Endodermal cell (in vitro differentiated cells): Measurements from ENCODE around the gene ELP1. TPM values are rescaled to one million over a fixed set of nuclear protein-coding genes. Genes with fewer than 3 reads are reported as not detected.

Experiments used
- DNase-seq: peaks from one replicate; pipeline ENCODE4 v3.0.0-alpha.2; 2017
- H3K27ac ChIP-seq: 2 replicates; pipeline ENCODE4 v1.5.1; 2013; ENCODE audit warnings: mild to moderate bottlenecking, low read depth, low read length, moderate library complexity
- H3K27me3 ChIP-seq: 2 replicates; pipeline ENCODE4 v1.6.1; 2013; ENCODE audit warnings: mild to moderate bottlenecking, low read length, moderate library complexity; ENCODE audit not compliant: insufficient read depth, control insufficient read depth, poor library complexity, severe bottlenecking
- H3K36me3 ChIP-seq: 2 replicates; pipeline ENCODE4 v1.7.0; 2013; ENCODE audit warnings: mild to moderate bottlenecking, low read length, moderate library complexity; ENCODE audit not compliant: control insufficient read depth, insufficient read depth
- H3K4me1 ChIP-seq: one replicate; pipeline ENCODE4 v1.7.0; 2013; ENCODE audit warnings: low read length; ENCODE audit not compliant: control insufficient read depth, insufficient read depth
- H3K4me3 ChIP-seq: 2 replicates; pipeline ENCODE4 v1.5.1; 2013; ENCODE audit warnings: mild to moderate bottlenecking, low read length, moderate library complexity
- H3K9ac ChIP-seq: 2 replicates; pipeline ENCODE4 v1.6.1; 2013; ENCODE audit warnings: mild to moderate bottlenecking, low read length, moderate library complexity; ENCODE audit not compliant: poor library complexity, severe bottlenecking; ENCODE audit errors: extremely low read depth
- H3K9me3 ChIP-seq: 2 replicates; pipeline ENCODE4 v1.6.1; 2013; ENCODE audit warnings: mild to moderate bottlenecking, low read length, moderate library complexity; ENCODE audit not compliant: control insufficient read depth
- H3K27ac Mint-ChIP-seq: 2 replicates; pipeline ENCODE4 v1.8.0; 2020; ENCODE audit warnings: mixed read lengths
- H3K27me3 Mint-ChIP-seq: 2 replicates; pipeline ENCODE4 v1.8.0; 2021; ENCODE audit warnings: mild to moderate bottlenecking, mixed read lengths; ENCODE audit not compliant: insufficient read depth
- H3K36me3 Mint-ChIP-seq: 2 replicates; pipeline ENCODE4 v1.8.0; 2020; ENCODE audit warnings: low read depth, mixed read lengths
- H3K4me1 Mint-ChIP-seq: 2 replicates; pipeline ENCODE4 v1.8.0; 2020; ENCODE audit warnings: mixed read lengths
- H3K4me3 Mint-ChIP-seq: 2 replicates; pipeline ENCODE4 v1.8.0; 2020; ENCODE audit warnings: mild to moderate bottlenecking, moderate library complexity, mixed read lengths
- H3K9me3 Mint-ChIP-seq: 2 replicates; pipeline ENCODE4 v1.8.0; 2020; ENCODE audit warnings: mild to moderate bottlenecking, mixed read lengths
- WGBS, 2 experiments: methylation state at CpG; one replicate each; pipeline versions ENCODE4 v1.1.5 to v1.1.7; 2013; ENCODE audit warnings: missing lambda C conversion rate in 2 of 2, mixed read lengths in 1 of 2; ENCODE audit not compliant: insufficient coverage in 1 of 2, insufficient read length in 1 of 2; 5-methylcytosine and 5-hydroxymethylcytosine counted together
- total RNA-seq, 2 donors: library from RNA; stranded (reverse); fragmentation: NEBNext Ultra II Directional in 1 of 2; extraction: Animal tissue kit (Norgen Biotek cat#: 25700) in 1 of 2; gene quantifications; 2 replicates in 1 of 2; 3 replicates in 1 of 2; pipeline ENCODE4 v1.2.1, GENCODE V29; 2021
- TF ChIP-seq, protein P1 (sequence below): fragments of 200-600 bp; sonication (generic); conservative IDR thresholded peaks from 2 replicates; pipeline ENCODE4 v1.5.0; 2021; ENCODE audit warnings: antibody characterized with exemption, mild to moderate bottlenecking

ELP1 gene
- total RNA-seq, 2 donors from 2014 or later, result 32.9 to 37.1 TPM

DNA sequence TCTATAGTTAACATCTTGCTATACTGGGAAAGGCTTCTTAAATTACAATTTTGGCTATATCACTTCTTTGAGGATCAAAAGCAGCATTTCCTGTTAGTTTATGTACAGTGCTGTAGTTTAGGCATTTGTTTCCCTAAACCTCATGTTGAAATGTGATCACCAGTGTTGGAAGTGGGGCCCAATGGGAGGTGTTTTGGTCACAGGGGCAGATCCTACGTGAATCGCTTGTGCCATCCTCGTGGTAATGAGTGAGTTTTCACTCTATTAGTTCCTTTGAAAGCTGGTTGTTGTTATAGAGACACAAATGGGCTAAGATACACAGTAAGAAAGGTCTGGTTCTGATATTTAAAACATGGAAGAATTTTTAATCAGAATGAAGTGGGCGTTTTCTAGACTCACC is 66.1 kb downstream of the ELP1 start:
- Histone ChIP-seq H3K9me3 (no peaks in the 10 kb centered on the region), H3K36me3 (peaks cover 41% of the 10 kb centered on the region), H3K27me3 (no peaks in the 10 kb centered on the region), H3K4me1 (no peaks in the 10 kb centered on the region), H3K4me3 (no peak overlapping the region), H3K9ac (no peak overlapping the region), H3K27ac (no peak overlapping the region)
- peaks cover 36% of the 10 kb centered on the region for H3K36me3 Mint-ChIP-seq
- H3K27me3 Mint-ChIP-seq, result no peaks in the 10 kb centered on the region
- no peak overlapping the region for H3K4me3 Mint-ChIP-seq
- no peak overlapping the region for H3K27ac Mint-ChIP-seq
- DNase-seq, result no peak
- no peaks in the 10 kb centered on the region for H3K9me3 Mint-ChIP-seq
- TF ChIP-seq, protein P1, sequence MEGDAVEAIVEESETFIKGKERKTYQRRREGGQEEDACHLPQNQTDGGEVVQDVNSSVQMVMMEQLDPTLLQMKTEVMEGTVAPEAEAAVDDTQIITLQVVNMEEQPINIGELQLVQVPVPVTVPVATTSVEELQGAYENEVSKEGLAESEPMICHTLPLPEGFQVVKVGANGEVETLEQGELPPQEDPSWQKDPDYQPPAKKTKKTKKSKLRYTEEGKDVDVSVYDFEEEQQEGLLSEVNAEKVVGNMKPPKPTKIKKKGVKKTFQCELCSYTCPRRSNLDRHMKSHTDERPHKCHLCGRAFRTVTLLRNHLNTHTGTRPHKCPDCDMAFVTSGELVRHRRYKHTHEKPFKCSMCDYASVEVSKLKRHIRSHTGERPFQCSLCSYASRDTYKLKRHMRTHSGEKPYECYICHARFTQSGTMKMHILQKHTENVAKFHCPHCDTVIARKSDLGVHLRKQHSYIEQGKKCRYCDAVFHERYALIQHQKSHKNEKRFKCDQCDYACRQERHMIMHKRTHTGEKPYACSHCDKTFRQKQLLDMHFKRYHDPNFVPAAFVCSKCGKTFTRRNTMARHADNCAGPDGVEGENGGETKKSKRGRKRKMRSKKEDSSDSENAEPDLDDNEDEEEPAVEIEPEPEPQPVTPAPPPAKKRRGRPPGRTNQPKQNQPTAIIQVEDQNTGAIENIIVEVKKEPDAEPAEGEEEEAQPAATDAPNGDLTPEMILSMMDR, result no peak
- no peaks in the 10 kb centered on the region for H3K4me1 Mint-ChIP-seq
- WGBS, 2 experiments, result 89 to 100% methylated on average over 1 to 4 of the region's 4 CpGs

DNA sequence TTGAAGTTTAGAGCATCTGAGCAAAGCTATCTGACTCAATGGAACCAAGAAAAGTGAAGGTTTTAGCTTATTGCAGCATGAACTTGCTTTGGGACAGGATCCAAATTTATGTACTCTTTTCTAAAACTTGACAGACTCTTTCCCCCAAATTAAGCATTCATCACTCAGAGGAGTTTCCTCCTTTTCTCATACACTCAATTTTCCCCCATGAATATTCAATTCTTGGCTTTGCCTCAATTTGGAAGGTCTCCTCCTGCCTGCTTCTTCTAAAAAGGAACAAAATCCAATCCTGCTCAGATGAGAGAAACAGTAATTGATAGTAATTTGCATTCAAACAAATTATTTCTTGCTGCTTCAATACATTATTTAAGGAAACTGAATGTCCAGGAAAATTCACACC is 66.8 kb downstream of the ELP1 start:
- no peak overlapping the region for H3K9ac ChIP-seq
- no peak for DNase-seq
- H3K4me1 ChIP-seq, result no peaks in the 10 kb centered on the region
- H3K4me1 Mint-ChIP-seq, result no peaks in the 10 kb centered on the region
- peaks cover 31% of the 10 kb centered on the region for H3K36me3 Mint-ChIP-seq
- no peaks in the 10 kb centered on the region for H3K27me3 Mint-ChIP-seq
- H3K9me3 ChIP-seq, result no peaks in the 10 kb centered on the region
- no peak overlapping the region for H3K27ac ChIP-seq
- H3K4me3 Mint-ChIP-seq, result no peak overlapping the region
- TF ChIP-seq, protein P1, result no peak
- no peaks in the 10 kb centered on the region for H3K9me3 Mint-ChIP-seq
- H3K27me3 ChIP-seq, result no peaks in the 10 kb centered on the region
- peaks cover 38% of the 10 kb centered on the region for H3K36me3 ChIP-seq
- no peak overlapping the region for H3K4me3 ChIP-seq
- H3K27ac Mint-ChIP-seq, result no peak overlapping the region

DNA sequence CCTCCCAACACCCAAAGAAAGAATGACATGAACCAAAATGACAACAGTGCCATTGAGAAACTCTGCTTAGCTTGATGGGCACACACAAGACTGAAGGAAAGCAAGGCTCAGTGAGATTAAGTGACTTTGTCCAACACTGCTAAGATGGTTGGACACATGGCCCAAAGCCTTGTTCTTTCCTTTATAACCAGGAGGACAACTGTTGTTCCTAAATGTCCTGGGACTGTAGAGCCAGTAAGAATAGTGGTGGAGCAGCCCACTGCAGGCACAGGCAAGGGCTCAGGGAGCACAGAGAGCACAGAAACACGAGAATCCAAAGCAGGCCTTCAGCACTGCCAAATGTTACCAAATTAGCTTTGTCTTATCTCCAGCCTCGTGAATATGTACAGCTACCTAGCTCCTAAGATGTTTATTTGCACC is 67.9 kb downstream of the ELP1 start:
- 88 to 100% methylated on average over 1 to 2 of the region's 2 CpGs for WGBS, 2 experiments
- TF ChIP-seq, protein P1, result no peak
- no peaks in the 10 kb centered on the region for H3K27me3 Mint-ChIP-seq
- H3K27ac ChIP-seq, result no peak overlapping the region
- H3K4me3 ChIP-seq, result no peak overlapping the region
- H3K4me1 ChIP-seq, result no peaks in the 10 kb centered on the region
- DNase-seq, result no peak
- no peak overlapping the region for H3K9ac ChIP-seq
- no peaks in the 10 kb centered on the region for H3K4me1 Mint-ChIP-seq
- H3K36me3 Mint-ChIP-seq, result peaks cover 22% of the 10 kb centered on the region
- no peaks in the 10 kb centered on the region for H3K9me3 Mint-ChIP-seq
- H3K27ac Mint-ChIP-seq, result no peak overlapping the region
- no peaks in the 10 kb centered on the region for H3K27me3 ChIP-seq
- no peak overlapping the region for H3K4me3 Mint-ChIP-seq
- H3K9me3 ChIP-seq, result no peaks in the 10 kb centered on the region
- H3K36me3 ChIP-seq, result peaks cover 27% of the 10 kb centered on the region
